ENCODE results near the gene SLC35B2.

GRCh38 chr6:44211284-44211683, 46.0 kb downstream of the SLC35B2 start:
- TF ChIP-seq REST (IDR thresholded peaks at IDR 0.05; ENCODE audit: low read depth) (no peak), ZBTB7A (IDR thresholded peaks at IDR 0.05; ENCODE audit: low read depth) (no peak), FOXM1 (IDR thresholded peaks at IDR 0.05; ENCODE audit: borderline replicate concordance, low read depth) (no peak)
